Activated CD4-positive, alpha-beta T cell treated with anti-CD3 and anti-CD28 coated beads, Interleukin-2, amount 10 ng/mL, durations not matched to agents 24 days and 14 days (primary cell): ENCODE data around the gene ZBTB39. TPM values are rescaled to one million over a fixed set of nuclear protein-coding genes. Genes with fewer than 3 reads are reported as not detected.

Experiments
- total RNA-seq: library from RNA; stranded (reverse); gene quantifications from 2 replicates; pipeline ENCODE4 v1.2.3, GENCODE V29; 2022

ZBTB39 gene
- total RNA-seq, 1 donor from 2014 or later = 11.0 TPM

Other genes starting within 250 kb of the ZBTB39 start
- 1.3 and 2.4 TPM in 2 replicates for gene HSD17B6, start 243.2 kb downstream of the ZBTB39 start, total RNA-seq
- not detected in 2 replicates for gene SDR9C7, start 72.1 kb downstream of the ZBTB39 start, total RNA-seq
- gene RDH16, start 48.9 kb downstream of the ZBTB39 start, total RNA-seq = 0.38 and 0.42 TPM in 2 replicates
- gene TAC3, start 10.0 kb upstream of the ZBTB39 start, total RNA-seq = 0.57 TPM in 1 of 2 replicates, not detected in the other
- 1.7 TPM in 2 replicates for gene MYO1A, start 43.6 kb upstream of the ZBTB39 start, total RNA-seq
- gene NEMP1, start 72.2 kb upstream of the ZBTB39 start, total RNA-seq = 77.0 and 80.6 TPM in 2 replicates
- 70.5 and 76.7 TPM in 2 replicates for gene NAB2, start 82.6 kb upstream of the ZBTB39 start, total RNA-seq
- gene STAT6, start 104.8 kb upstream of the ZBTB39 start, total RNA-seq = 304 and 319 TPM in 2 replicates
- gene LRP1, start 121.9 kb upstream of the ZBTB39 start, total RNA-seq = 0.28 and 0.93 TPM in 2 replicates
- gene LRP1-AS, start 141.1 kb upstream of the ZBTB39 start, total RNA-seq = not detected in 2 replicates
- 0.47 and 0.73 TPM in 2 replicates for gene NXPH4, start 210.2 kb upstream of the ZBTB39 start, total RNA-seq
- gene SHMT2, start 223.2 kb upstream of the ZBTB39 start, total RNA-seq = 297 and 310 TPM in 2 replicates
- gene STAC3, start 244.6 kb upstream of the ZBTB39 start, total RNA-seq = 4.9 and 5.5 TPM in 2 replicates